ENCODE results near the gene ABCB1.

ABCB1 gene

DNA sequence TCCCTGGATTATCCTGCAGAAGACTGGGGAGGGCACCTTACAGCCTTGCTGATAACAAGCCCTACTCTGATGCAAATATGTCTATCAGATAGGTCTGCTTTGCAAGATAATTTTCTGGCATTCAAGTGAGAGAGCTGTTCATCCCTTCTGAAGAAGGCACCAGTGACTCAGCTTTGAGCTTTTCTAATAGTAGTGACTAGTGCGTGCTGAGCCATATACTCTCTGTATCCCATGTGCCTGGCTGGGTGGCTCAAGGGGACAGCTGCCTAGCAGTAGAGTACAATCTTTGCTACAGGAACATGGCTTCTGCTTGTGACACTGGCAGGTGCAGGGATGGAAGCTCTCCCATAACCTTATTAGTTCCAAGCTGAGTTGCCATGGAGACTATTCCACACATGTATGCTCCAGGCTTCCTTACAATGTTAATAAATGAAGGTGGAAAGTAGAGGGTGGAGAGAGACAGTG, 90.2 kb downstream of the ABCB1 start:
- H3K4me1 ChIP-seq (ENCODE audit: control extremely low read depth in 1 of 4, control insufficient read depth in 4 of 4, insufficient read depth in 4 of 4, low read length in 3 of 4) = no peaks in the 10 kb centered on the region
- POLR2A ChIA-PET = no interaction called here
- H3K27ac ChIP-seq (ENCODE audit: insufficient read depth in 1 of 2, low read depth in 1 of 2, low read length in 2 of 2, poor library complexity in 1 of 2, severe bottlenecking in 2 of 2) = no peak overlapping the region
- WGBS (ENCODE audit: insufficient coverage) = 100% methylated on average over 1 of the region's 1 CpG
- H3K27me3 ChIP-seq (replicated peaks in 2 of 5; ENCODE audit: control insufficient read depth in 4 of 5, insufficient read depth in 5 of 5, low read length in 4 of 5) = no peaks in the 10 kb centered on the region
- no peak for DNase-seq
- H3K9me3 ChIP-seq (ENCODE audit: control extremely low read depth in 1 of 5, control insufficient read depth in 4 of 5, insufficient read depth in 2 of 5, low read depth in 1 of 5, low read length in 4 of 5) = no peaks in the 10 kb centered on the region
- H3K4me3 ChIP-seq (ENCODE audit: control insufficient read depth in 1 of 7, extremely low read depth in 1 of 7, insufficient read depth in 4 of 7, low read depth in 2 of 7, low read length in 6 of 7) = no peak overlapping the region
- peaks cover 0 to 77% (median 19%) of the 10 kb centered on the region in 4 experiments for H3K36me3 ChIP-seq (ENCODE audit: control insufficient read depth in 4 of 4, insufficient read depth in 4 of 4, low read length in 3 of 4)
- CTCF ChIA-PET = interaction anchor here (0.5 to 1.5 kb wide), 2 partner anchors 78 to 1387 kb away, joined by 3 to 4 read pairs; no protein-coding TSS in a partner anchor

DNA sequence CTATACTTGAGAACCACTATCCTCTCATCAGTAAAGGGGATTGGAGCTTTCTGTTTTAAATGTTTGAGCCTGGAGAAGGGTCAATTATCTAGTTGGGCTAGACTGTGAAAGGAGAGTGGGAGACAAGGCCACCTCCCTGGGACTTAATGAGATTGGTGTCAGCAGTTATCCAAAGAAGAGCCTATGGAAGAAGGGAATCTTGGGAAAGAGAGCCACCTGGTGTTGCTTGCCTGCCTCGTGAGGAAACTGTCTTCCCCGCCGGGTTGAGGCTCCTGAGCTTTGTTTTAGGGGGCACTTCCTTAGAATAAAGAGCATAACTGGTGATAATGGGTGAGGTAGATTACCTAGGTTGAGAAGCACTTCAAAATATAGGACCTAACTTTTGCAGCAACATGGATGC, 93.2 kb downstream of the ABCB1 start:
- no peaks in the 10 kb centered on the region for H3K4me1 ChIP-seq (ENCODE audit: control extremely low read depth in 1 of 4, control insufficient read depth in 4 of 4, insufficient read depth in 4 of 4, low read length in 3 of 4)
- ChIA-PET POLR2A (no interaction called here), CTCF (interaction anchor here (0.9 kb wide), 1 partner anchor 379 kb away, joined by 4 read pairs; no protein-coding TSS in a partner anchor)
- no peak overlapping the region for H3K27ac ChIP-seq (ENCODE audit: insufficient read depth in 1 of 2, low read depth in 1 of 2, low read length in 2 of 2, poor library complexity in 1 of 2, severe bottlenecking in 2 of 2)
- 60% methylated on average over 3 of the region's 3 CpGs for WGBS (ENCODE audit: insufficient coverage)
- H3K9me3 ChIP-seq (ENCODE audit: control extremely low read depth in 1 of 5, control insufficient read depth in 4 of 5, insufficient read depth in 2 of 5, low read depth in 1 of 5, low read length in 4 of 5) = no peaks in the 10 kb centered on the region
- H3K4me3 ChIP-seq (ENCODE audit: control insufficient read depth in 1 of 7, extremely low read depth in 1 of 7, insufficient read depth in 4 of 7, low read depth in 2 of 7, low read length in 6 of 7) = no peak overlapping the region
- no peaks in the 10 kb centered on the region for H3K27me3 ChIP-seq (replicated peaks in 2 of 5; ENCODE audit: control insufficient read depth in 4 of 5, insufficient read depth in 5 of 5, low read length in 4 of 5)
- peaks cover 0 to 58% (median 19%) of the 10 kb centered on the region in 4 experiments for H3K36me3 ChIP-seq (ENCODE audit: control insufficient read depth in 4 of 4, insufficient read depth in 4 of 4, low read length in 3 of 4)
- DNase-seq = no peak

DNA sequence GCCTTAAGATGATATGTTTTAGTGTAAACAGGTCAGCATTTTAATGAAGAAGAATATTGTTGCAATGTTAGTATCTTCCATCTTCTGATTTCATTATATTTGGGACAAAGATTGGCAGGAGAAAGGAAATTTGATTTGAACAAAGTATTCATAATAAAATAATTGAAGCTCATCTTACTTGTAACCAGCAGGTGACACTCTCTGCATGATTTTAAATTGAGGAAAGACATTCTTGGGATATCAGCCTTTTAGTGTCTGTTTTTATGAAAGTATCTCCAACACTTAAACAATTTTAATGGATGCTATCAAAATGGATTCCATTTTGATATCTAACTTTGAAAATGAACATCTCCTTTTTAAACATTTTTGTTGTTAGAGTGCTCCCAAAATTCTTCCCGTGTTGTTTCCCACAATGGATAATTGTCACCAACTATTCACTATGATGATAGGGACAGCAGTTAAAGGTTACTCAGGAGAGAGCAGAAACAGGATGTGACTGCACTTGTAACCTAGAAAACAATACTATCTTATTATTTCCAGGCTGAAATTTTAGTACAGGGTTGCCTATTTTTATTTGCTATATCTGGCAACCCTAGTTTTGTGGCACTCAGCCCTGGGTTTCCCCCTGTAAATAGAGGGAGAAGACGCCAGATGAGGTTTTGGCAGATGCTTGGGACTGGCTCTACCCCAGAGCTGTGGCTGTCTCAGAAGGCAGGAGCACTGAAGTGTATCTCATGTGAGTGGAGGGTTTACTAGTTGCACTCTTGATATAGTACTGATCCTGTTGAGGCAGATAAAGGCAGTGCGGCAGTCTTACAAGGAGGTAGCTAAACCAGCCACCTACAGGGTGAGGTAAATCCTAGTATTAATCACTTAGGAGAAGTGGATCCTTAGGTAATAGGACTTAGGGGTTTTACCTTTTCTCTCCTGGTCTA, 94.2 kb downstream of the ABCB1 start:
- POLR2A ChIA-PET = no interaction called here
- CTCF ChIA-PET = interaction anchor here (0.7 to 2.4 kb wide), 14 partner anchors 9 to 606 kb away, joined by 3 to 9 read pairs (median 4); no protein-coding TSS in a partner anchor
- Histone ChIP-seq H3K9me3 (ENCODE audit: control extremely low read depth in 1 of 5, control insufficient read depth in 4 of 5, insufficient read depth in 2 of 5, low read depth in 1 of 5, low read length in 4 of 5) (no peaks in the 10 kb centered on the region), H3K27me3 (replicated peaks in 2 of 5; ENCODE audit: control insufficient read depth in 4 of 5, insufficient read depth in 5 of 5, low read length in 4 of 5) (no peaks in the 10 kb centered on the region), H3K36me3 (ENCODE audit: control insufficient read depth in 4 of 4, insufficient read depth in 4 of 4, low read length in 3 of 4) (peaks cover 0 to 55% (median 19%) of the 10 kb centered on the region in 4 experiments), H3K4me3 (ENCODE audit: control insufficient read depth in 1 of 7, extremely low read depth in 1 of 7, insufficient read depth in 4 of 7, low read depth in 2 of 7, low read length in 6 of 7) (no peak overlapping the region), H3K4me1 (ENCODE audit: control extremely low read depth in 1 of 4, control insufficient read depth in 4 of 4, insufficient read depth in 4 of 4, low read length in 3 of 4) (no peaks in the 10 kb centered on the region), H3K27ac (ENCODE audit: insufficient read depth in 1 of 2, low read depth in 1 of 2, low read length in 2 of 2, poor library complexity in 1 of 2, severe bottlenecking in 2 of 2) (no peak overlapping the region)
- WGBS (ENCODE audit: insufficient coverage) = 100% methylated on average over 1 of the region's 3 CpGs
- DNase-seq = peak; percentile 27 to 52 (median 49)

DNA sequence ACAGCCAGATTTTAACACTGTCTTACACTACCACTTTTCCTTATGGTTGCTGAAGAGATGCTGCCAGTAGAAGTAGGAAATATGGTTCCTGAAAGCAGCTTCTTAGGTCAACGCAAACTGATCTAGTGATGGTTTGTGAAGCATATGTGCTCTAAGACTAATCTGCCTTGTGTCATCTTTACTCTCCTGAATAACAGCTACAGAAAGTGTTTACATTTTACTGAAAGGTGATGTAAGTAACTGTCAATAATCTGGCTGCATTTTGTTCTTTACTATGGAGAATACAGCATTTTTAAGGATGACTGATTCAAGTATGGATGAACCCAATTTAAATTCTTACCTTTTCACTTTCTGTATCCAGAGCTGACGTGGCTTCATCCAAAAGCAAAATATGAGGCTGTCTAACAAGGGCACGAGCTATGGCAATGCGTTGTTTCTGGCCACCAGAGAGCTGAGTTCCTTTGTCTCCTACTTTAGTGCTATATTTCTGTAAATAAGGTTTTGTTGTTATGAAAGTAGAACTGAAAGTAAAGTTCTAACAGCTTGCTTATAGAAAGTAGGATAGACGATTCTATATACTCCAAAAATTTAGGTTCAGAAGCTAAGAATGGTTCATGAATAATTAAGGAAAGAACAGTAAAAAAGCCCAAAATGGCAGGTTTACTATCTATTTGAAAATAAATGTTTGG, 95.0 kb downstream of the ABCB1 start:
- no peak overlapping the region for H3K27ac ChIP-seq (ENCODE audit: insufficient read depth in 1 of 2, low read depth in 1 of 2, low read length in 2 of 2, poor library complexity in 1 of 2, severe bottlenecking in 2 of 2)
- H3K4me3 ChIP-seq (ENCODE audit: control insufficient read depth in 1 of 7, extremely low read depth in 1 of 7, insufficient read depth in 4 of 7, low read depth in 2 of 7, low read length in 6 of 7) = no peak overlapping the region
- ChIA-PET POLR2A (no interaction called here), CTCF (interaction anchor here (0.7 to 2.4 kb wide), 15 partner anchors 8 to 606 kb away, joined by 3 to 9 read pairs (median 4); no protein-coding TSS in a partner anchor)
- H3K4me1 ChIP-seq (ENCODE audit: control extremely low read depth in 1 of 4, control insufficient read depth in 4 of 4, insufficient read depth in 4 of 4, low read length in 3 of 4) = no peaks in the 10 kb centered on the region
- H3K9me3 ChIP-seq (ENCODE audit: control extremely low read depth in 1 of 5, control insufficient read depth in 4 of 5, insufficient read depth in 2 of 5, low read depth in 1 of 5, low read length in 4 of 5) = no peaks in the 10 kb centered on the region
- WGBS (ENCODE audit: insufficient coverage) = 91% methylated on average over 4 of the region's 5 CpGs
- peaks cover 0 to 57% (median 19%) of the 10 kb centered on the region in 4 experiments for H3K36me3 ChIP-seq (ENCODE audit: control insufficient read depth in 4 of 4, insufficient read depth in 4 of 4, low read length in 3 of 4)
- H3K27me3 ChIP-seq (replicated peaks in 2 of 5; ENCODE audit: control insufficient read depth in 4 of 5, insufficient read depth in 5 of 5, low read length in 4 of 5) = no peaks in the 10 kb centered on the region
- no peak for DNase-seq

DNA sequence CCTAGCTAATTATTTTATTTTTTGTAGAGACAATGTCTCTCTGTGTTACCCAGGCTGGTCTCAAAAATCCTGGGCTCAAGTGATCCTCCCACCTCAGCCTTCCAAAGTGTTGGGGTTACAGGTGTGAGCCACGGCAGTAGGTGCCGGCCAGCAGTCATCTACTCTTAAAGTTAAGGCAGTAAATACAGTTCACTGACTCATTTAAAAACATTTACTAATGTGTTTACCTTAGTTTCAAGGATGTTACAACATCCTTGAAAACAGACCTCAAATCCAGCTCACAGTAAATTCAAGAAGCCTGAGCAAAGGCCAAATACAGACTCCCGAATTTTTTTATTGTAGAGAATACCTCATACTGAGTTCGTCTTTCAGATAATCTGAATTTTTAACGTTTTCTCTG, 95.6 kb downstream of the ABCB1 start:
- DNase-seq = no peak
- 92% methylated on average over 2 of the region's 5 CpGs for WGBS (ENCODE audit: insufficient coverage)
- Histone ChIP-seq H3K27ac (ENCODE audit: insufficient read depth in 1 of 2, low read depth in 1 of 2, low read length in 2 of 2, poor library complexity in 1 of 2, severe bottlenecking in 2 of 2) (no peak overlapping the region), H3K9me3 (ENCODE audit: control extremely low read depth in 1 of 5, control insufficient read depth in 4 of 5, insufficient read depth in 2 of 5, low read depth in 1 of 5, low read length in 4 of 5) (no peaks in the 10 kb centered on the region), H3K4me1 (ENCODE audit: control extremely low read depth in 1 of 4, control insufficient read depth in 4 of 4, insufficient read depth in 4 of 4, low read length in 3 of 4) (no peaks in the 10 kb centered on the region), H3K36me3 (ENCODE audit: control insufficient read depth in 4 of 4, insufficient read depth in 4 of 4, low read length in 3 of 4) (peaks cover 0 to 51% (median 19%) of the 10 kb centered on the region in 4 experiments), H3K4me3 (ENCODE audit: control insufficient read depth in 1 of 7, extremely low read depth in 1 of 7, insufficient read depth in 4 of 7, low read depth in 2 of 7, low read length in 6 of 7) (no peak overlapping the region), H3K27me3 (replicated peaks in 2 of 5; ENCODE audit: control insufficient read depth in 4 of 5, insufficient read depth in 5 of 5, low read length in 4 of 5) (no peaks in the 10 kb centered on the region)
- ChIA-PET POLR2A (no interaction called here), CTCF (interaction anchor here (1.0 to 2.4 kb wide), 12 partner anchors 8 to 607 kb away, joined by 3 to 9 read pairs (median 4); no protein-coding TSS in a partner anchor)

DNA sequence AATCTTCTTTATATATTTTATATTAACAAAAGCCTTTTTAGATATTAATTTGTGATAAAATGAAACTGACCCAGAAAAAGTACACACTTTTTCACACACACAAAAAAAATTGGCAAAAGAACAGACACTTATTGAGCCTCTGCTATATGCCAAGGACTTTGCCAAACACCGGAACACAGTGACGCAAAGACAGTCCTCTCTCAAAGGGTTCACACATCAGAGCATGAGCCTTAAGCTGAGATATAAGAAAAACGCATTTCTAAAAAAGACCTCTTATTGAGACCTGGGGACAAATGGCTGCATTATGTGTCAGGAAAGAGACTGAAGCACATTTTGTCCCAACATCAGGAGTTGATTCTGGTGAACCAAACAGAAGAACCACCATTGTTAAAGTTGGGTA, 101.2 kb downstream of the ABCB1 start:
- Histone ChIP-seq H3K36me3 (ENCODE audit: control insufficient read depth in 4 of 4, insufficient read depth in 4 of 4, low read length in 3 of 4) (peaks cover 0 to 4% (median 1%) of the 10 kb centered on the region in 4 experiments), H3K27me3 (replicated peaks in 2 of 5; ENCODE audit: control insufficient read depth in 4 of 5, insufficient read depth in 5 of 5, low read length in 4 of 5) (no peaks in the 10 kb centered on the region), H3K4me1 (ENCODE audit: control extremely low read depth in 1 of 4, control insufficient read depth in 4 of 4, insufficient read depth in 4 of 4, low read length in 3 of 4) (peaks cover 0 to 2% (median 0%) of the 10 kb centered on the region in 4 experiments), H3K4me3 (ENCODE audit: control insufficient read depth in 1 of 7, extremely low read depth in 1 of 7, insufficient read depth in 4 of 7, low read depth in 2 of 7, low read length in 6 of 7) (no peak overlapping the region), H3K27ac (ENCODE audit: insufficient read depth in 1 of 2, low read depth in 1 of 2, low read length in 2 of 2, poor library complexity in 1 of 2, severe bottlenecking in 2 of 2) (no peak overlapping the region), H3K9me3 (ENCODE audit: control extremely low read depth in 1 of 5, control insufficient read depth in 4 of 5, insufficient read depth in 2 of 5, low read depth in 1 of 5, low read length in 4 of 5) (peaks cover 0 to 1% (median 0%) of the 10 kb centered on the region in 5 experiments)
- 95% methylated on average over 3 of the region's 3 CpGs for WGBS (ENCODE audit: insufficient coverage)
- DNase-seq = no peak
- CTCF ChIA-PET = no interaction called here
- POLR2A ChIA-PET = no interaction called here
